HUES64 (cell line): ENCODE measurements around the gene LRRC23.

Experiments used
- H3K27ac ChIP-seq: 2 replicates; pipeline ENCODE4 v1.7.0; 2013; ENCODE audit warnings: low read depth, low read length, inconsistent platforms
- H3K27me3 ChIP-seq: 2 replicates; pipeline ENCODE4 v1.6.1; 2013; ENCODE audit warnings: mild to moderate bottlenecking, low read length; ENCODE audit not compliant: insufficient read depth
- H3K36me3 ChIP-seq: 2 replicates; pipeline ENCODE4 v1.6.1; 2013; ENCODE audit warnings: mild to moderate bottlenecking, low read length; ENCODE audit not compliant: insufficient read depth
- H3K4me1 ChIP-seq: 2 replicates; pipeline ENCODE4 v1.6.1; 2013; ENCODE audit warnings: mild to moderate bottlenecking, low read length, moderate library complexity; ENCODE audit not compliant: insufficient read depth
- H3K4me3 ChIP-seq: 2 replicates; pipeline ENCODE4 v1.5.1; 2013; ENCODE audit warnings: mild to moderate bottlenecking, low read length, moderate library complexity
- H3K9ac ChIP-seq: 2 replicates; pipeline ENCODE4 v1.6.1; 2013; ENCODE audit warnings: mild to moderate bottlenecking, low read depth, low read length
- H3K9me3 ChIP-seq: 2 replicates; pipeline ENCODE4 v1.6.1; 2013; ENCODE audit warnings: low read depth, low read length; ENCODE audit not compliant: insufficient read depth
- WGBS: fragments of 150-250, 120-280 bp; methylation state at CpG from one replicate; pipeline ENCODE4 v1.1.7; 2013; ENCODE audit warnings: missing lambda C conversion rate; 5-methylcytosine and 5-hydroxymethylcytosine counted together

Gene LRRC23

GRCh38 chr12:6950811-6951540, 46.4 kb downstream of the LRRC23 start, which contains the start of gene PTPN6:
TSS of gene PTPN6 (plus strand) at chr12:6951356. CDS start at chr12:6951513, 157 bp downstream.
- WGBS: 88% methylated on average over 25 of the region's 25 CpGs
- no peak within 1 kb of the TSS for H3K4me3 ChIP-seq
- H3K27ac ChIP-seq: no peak within 1 kb of the TSS
- H3K4me1 ChIP-seq: no peaks in the 10 kb centered on the region
- H3K9ac ChIP-seq: no peak within 1 kb of the TSS; the same call in 1 of the 2 replicates
- no peaks in the 10 kb centered on the region for H3K27me3 ChIP-seq
- H3K9me3 ChIP-seq: no peaks in the 10 kb centered on the region
- H3K36me3 ChIP-seq: no peaks in the 10 kb centered on the region

DNA sequence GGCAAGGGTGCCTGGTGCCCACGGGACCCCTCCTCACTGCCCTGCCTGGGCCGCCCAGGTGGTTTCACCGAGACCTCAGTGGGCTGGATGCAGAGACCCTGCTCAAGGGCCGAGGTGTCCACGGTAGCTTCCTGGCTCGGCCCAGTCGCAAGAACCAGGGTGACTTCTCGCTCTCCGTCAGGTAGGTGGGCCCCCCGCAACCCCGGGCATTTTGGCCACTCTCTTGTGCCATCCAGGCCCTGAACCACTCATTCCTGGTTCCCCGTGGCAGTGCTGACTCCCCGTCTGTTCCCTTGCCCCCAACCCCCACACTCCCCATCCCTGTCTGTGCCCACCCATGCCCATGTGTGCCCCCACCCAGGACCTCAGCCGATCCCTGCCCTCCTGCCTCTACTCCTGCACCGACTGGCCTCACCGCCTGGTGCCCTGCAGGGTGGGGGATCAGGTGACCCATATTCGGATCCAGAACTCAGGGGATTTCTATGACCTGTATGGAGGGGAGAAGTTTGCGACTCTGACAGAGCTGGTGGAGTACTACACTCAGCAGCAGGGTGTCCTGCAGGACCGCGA, 47.0 kb downstream of the LRRC23 start:
- H3K4me3 ChIP-seq: no peak overlapping the region
- WGBS: 94% methylated on average over 20 of the region's 20 CpGs
- no peak overlapping the region for H3K9ac ChIP-seq
- H3K27ac ChIP-seq: no peak overlapping the region
- no peaks in the 10 kb centered on the region for H3K27me3 ChIP-seq
- H3K4me1 ChIP-seq: no peaks in the 10 kb centered on the region
- H3K9me3 ChIP-seq: no peaks in the 10 kb centered on the region
- H3K36me3 ChIP-seq: no peaks in the 10 kb centered on the region

DNA sequence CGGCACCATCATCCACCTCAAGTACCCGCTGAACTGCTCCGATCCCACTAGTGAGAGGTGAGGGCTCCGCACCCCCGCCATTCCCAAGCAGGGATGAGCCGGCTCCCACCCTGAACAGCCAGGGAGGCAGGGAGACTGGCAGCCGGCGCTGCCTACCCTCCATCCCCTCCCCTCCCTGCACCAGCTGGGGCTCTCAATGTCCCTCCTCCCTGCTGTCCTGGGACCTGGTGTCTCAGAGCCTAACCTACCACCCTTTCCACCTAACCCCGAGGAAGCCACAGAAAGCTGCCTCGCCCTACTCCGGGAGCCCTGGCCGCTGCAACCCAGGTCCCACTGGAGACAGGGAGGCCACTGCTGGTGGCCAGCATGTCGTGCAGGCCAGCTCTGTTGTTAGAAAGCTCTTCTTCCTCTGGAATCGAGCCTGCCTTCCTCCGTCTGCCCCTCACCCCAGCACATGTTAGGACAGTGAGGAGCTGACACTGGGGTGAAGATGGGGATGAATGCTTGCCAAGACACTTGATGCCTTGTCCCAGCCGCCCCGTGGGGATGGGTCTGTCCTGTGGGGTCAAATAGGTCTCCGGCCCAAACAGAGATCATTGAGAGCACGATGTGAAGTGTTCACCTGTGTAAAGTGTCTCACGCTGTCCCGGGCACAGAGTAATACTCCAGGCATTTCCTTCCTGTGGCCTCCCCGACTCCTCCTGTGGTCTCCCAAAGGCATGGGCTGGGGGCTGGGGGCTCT, 47.7 kb downstream of the LRRC23 start:
- Histone ChIP-seq H3K4me3 (no peak overlapping the region), H3K9ac (no peak overlapping the region; the same call in 1 of the 2 replicates), H3K4me1 (no peaks in the 10 kb centered on the region), H3K27me3 (no peaks in the 10 kb centered on the region), H3K36me3 (no peaks in the 10 kb centered on the region), H3K9me3 (no peaks in the 10 kb centered on the region), H3K27ac (no peak overlapping the region)
- WGBS: 91% methylated on average over 22 of the region's 22 CpGs

- no peaks in the 10 kb centered on the region for H3K9me3 ChIP-seq
- H3K4me3 ChIP-seq: no peak overlapping the region
- WGBS: 89% methylated on average over 15 of the region's 15 CpGs
- H3K36me3 ChIP-seq: no peaks in the 10 kb centered on the region
- H3K9ac ChIP-seq: no peak overlapping the region; the same call in 1 of the 2 replicates
- H3K27me3 ChIP-seq: no peaks in the 10 kb centered on the region
- H3K27ac ChIP-seq: no peak overlapping the region
- no peaks in the 10 kb centered on the region for H3K4me1 ChIP-seq
Observed at GRCh38 chr12:6952863-6953441, 48.3 kb downstream of the LRRC23 start.

GRCh38 chr12:6953442-6954315, 49.1 kb downstream of the LRRC23 start:
- no peaks in the 10 kb centered on the region for H3K36me3 ChIP-seq
- H3K27me3 ChIP-seq: no peaks in the 10 kb centered on the region
- no peak overlapping the region for H3K9ac ChIP-seq
- no peak overlapping the region for H3K4me3 ChIP-seq
- no peaks in the 10 kb centered on the region for H3K9me3 ChIP-seq
- no peak overlapping the region for H3K27ac ChIP-seq
- WGBS: 76% methylated on average over 24 of the region's 24 CpGs
- H3K4me1 ChIP-seq: no peaks in the 10 kb centered on the region

DNA sequence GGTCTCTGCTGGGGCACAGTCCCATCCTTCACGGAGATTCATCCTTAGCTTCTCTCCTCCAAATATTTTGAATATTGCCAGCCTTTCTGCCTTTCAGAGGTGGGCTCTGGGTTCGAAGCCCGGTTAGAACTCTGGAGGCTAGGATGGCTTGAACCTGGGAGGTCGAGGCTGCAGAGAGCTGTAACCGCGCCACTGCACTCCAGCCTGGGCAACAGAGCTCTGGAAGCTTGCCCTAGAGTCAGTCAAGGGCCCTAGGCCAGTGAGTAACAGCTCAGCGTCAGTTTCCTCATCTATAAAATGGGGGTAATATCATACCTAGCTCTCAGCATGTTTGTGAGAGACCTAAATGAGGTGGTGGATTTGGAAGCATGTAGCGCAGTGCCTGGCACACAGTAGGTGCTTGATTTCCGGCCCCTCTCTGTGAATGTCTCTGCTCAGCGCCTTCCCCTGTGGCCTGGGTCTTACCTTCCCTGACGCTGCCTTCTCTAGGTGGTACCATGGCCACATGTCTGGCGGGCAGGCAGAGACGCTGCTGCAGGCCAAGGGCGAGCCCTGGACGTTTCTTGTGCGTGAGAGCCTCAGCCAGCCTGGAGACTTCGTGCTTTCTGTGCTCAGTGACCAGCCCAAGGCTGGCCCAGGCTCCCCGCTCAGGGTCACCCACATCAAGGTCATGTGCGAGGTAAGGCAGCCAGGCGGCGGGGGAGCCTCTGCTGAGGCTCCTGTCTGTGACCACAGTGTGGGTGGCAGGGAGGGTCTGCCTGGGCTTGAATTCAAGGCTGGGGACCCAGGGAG, 49.9 kb downstream of the LRRC23 start:
- no peak overlapping the region for H3K27ac ChIP-seq
- H3K9me3 ChIP-seq: no peaks in the 10 kb centered on the region
- 94% methylated on average over 21 of the region's 21 CpGs for WGBS
- H3K9ac ChIP-seq: no peak overlapping the region
- no peak overlapping the region for H3K4me3 ChIP-seq
- H3K27me3 ChIP-seq: no peaks in the 10 kb centered on the region
- H3K4me1 ChIP-seq: no peaks in the 10 kb centered on the region
- no peaks in the 10 kb centered on the region for H3K36me3 ChIP-seq

DNA sequence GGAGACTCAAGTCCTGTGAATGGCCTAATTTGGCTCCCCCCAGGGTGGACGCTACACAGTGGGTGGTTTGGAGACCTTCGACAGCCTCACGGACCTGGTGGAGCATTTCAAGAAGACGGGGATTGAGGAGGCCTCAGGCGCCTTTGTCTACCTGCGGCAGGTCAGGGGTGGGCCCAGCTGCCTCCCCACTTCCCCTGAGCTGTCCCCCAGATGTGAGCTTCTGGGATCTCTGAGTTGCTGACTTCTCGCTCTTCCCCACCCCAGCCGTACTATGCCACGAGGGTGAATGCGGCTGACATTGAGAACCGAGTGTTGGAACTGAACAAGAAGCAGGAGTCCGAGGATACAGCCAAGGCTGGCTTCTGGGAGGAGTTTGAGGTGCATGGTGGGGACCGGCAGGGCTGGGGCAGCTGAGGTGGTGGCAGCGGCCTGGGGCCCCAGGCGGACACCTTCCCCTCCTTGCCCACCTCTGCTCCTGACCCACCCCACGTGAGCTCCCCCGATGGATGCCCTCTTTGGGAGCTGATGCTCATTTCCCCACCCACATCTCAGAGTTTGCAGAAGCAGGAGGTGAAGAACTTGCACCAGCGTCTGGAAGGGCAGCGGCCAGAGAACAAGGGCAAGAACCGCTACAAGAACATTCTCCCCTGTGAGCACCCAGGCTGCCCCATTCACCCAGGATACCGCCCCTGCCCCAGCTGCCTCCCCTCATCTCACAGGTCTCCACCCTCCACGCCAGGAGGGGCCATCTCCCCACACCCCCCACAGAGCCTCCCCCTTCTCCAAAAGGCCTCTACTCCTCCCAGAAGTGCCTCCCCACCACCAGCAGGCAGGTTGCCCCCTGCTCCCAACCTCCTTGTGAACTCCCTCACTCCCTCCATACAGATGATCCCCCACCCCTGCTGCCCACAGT, 50.7 kb downstream of the LRRC23 start:
- H3K9me3 ChIP-seq: no peaks in the 10 kb centered on the region
- no peak overlapping the region for H3K9ac ChIP-seq
- H3K4me1 ChIP-seq: no peaks in the 10 kb centered on the region
- no peak overlapping the region for H3K27ac ChIP-seq
- H3K36me3 ChIP-seq: no peaks in the 10 kb centered on the region
- no peaks in the 10 kb centered on the region for H3K27me3 ChIP-seq
- no peak overlapping the region for H3K4me3 ChIP-seq
- 95% methylated on average over 22 of the region's 22 CpGs for WGBS

DNA sequence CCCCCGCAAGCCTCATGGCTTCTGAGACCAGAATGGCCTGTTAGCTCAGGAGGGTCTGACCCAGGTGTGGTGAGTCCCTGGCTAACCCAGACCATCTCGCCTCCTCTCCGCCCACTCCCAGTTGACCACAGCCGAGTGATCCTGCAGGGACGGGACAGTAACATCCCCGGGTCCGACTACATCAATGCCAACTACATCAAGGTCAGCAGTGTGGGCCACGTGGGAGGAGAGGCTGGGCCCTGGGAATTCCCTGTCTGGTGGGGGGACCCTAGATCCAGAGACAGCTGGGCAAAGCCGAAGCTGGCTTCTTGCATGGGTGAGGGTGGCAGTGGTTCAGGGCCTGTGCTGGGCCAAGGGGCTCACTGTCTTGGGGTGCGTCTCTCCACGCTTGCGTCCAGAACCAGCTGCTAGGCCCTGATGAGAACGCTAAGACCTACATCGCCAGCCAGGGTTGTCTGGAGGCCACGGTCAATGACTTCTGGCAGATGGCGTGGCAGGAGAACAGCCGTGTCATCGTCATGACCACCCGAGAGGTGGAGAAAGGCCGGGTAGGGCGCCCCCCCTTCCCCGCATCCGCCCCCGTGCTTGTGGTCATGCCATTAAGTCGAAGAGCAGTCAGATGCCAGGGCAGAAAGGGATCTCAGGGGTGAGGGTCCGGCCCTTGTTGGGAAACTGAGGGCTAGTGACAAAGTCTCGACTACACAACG, 51.6 kb downstream of the LRRC23 start:
- Histone ChIP-seq H3K27ac (no peak overlapping the region), H3K4me3 (no peak overlapping the region), H3K9ac (no peak overlapping the region), H3K36me3 (no peaks in the 10 kb centered on the region), H3K9me3 (no peaks in the 10 kb centered on the region), H3K27me3 (no peaks in the 10 kb centered on the region), H3K4me1 (peaks cover 5% of the 10 kb centered on the region; the same call in 1 of the 2 replicates)
- WGBS: 87% methylated on average over 28 of the region's 28 CpGs

GRCh38 chr12:6957151-6957701, 52.6 kb downstream of the LRRC23 start:
- 95% methylated on average over 20 of the region's 20 CpGs for WGBS
- no peak overlapping the region for H3K4me3 ChIP-seq
- H3K9me3 ChIP-seq: no peaks in the 10 kb centered on the region
- H3K36me3 ChIP-seq: no peaks in the 10 kb centered on the region
- peaks cover 16% of the 10 kb centered on the region for H3K4me1 ChIP-seq
- H3K27me3 ChIP-seq: no peaks in the 10 kb centered on the region
- no peak overlapping the region for H3K27ac ChIP-seq
- no peak overlapping the region for H3K9ac ChIP-seq
